GM18507 (cell line): ENCODE results near the gene SVOP.

Source experiments
- DNase-seq: peaks from one replicate; pipeline ENCODE4 v3.0.0; 2011; ENCODE audit warnings: low read depth; ENCODE audit not compliant: insufficient read length; ENCODE audit errors: extremely low spot score
- FAIRE-seq: peaks from 2 replicates; lab custom pipeline; 2011; peaks lifted over from hg19 to GRCh38; lab: Jason Lieb, UNC

SVOP gene

GRCh38 chr12:108982621-108983219 lies 38.1 kb downstream of the SVOP start:
- FAIRE-seq (no peak), DNase-seq (no peak)

GRCh38 chr12:108981835-108982234 lies 39.0 kb downstream of the SVOP start:
- FAIRE-seq (no peak), DNase-seq (no peak)

- FAIRE-seq (no peak), DNase-seq (no peak)
Measured at GRCh38 chr12:108980831-108981618, 39.8 kb downstream of the SVOP start.

DNA sequence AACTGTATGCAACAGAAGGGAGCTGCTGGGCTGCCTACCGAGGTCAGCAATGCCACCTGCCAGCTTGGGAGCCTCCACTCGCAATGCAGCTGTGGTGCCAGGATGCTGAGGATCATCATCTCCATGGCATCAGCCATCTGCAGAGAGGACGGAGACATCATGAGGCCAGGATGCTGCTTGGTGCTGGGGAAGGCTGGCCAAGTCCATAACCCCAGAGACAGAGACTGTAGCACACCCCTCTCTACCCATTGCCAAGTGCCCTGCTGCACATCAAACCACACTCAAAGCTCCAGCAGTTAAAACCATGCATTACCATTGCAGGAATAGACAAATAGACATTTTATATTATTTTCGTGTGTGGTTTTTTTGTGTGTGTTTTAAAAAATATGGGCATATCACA lies 43.5 kb downstream of the SVOP start:
- DNase-seq (no peak), FAIRE-seq (no peak)

DNA sequence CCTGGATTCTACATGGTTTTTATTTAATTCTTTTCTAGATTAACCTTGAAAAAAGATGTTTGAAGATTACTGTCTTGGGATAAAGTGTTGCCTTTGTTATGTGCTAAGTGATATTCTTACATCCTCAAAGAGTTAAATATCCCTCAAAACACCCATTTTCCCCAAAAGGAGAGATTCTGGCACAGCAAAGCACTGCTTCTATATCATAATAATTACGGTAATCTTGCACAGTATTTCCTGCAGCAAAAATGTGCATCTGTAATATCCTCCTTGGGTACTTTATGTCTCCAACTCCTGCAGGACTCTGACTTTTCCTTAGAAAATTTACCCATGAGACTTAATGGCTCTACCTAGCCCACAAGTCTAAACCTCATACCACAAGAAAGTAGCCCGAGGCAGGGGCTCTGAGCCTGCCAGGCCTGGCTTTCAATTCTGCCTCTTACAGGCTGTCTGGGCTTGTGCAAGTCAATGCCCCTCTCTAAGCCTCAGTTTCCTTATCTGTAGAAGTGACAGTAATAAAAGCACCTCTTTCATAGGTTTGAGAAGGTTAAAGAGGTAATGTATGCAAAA lies 45.8 kb downstream of the SVOP start:
- FAIRE-seq (no peak), DNase-seq (no peak)

- FAIRE-seq (no peak), DNase-seq (no peak)
Measured at GRCh38 chr12:108973629-108974152, 47.2 kb downstream of the SVOP start.

DNA sequence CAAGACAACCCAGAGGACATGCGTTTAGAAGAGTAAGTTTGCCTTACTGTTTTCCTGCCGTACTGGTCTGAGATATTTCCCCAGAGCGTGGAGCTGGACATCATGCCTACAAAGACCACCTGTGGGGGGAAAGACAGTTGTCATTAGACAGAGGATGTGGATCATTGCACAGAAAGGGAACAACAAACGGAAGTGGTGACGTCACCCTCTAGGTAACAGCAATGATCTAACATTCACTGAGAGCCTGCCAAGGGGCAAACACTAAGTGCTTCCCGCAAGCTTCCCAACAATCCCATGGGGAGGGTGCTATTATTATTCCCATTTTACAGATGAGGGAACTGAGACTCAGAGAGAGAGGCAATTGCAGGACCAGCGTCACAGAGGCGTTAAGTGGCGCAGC lies 48.5 kb downstream of the SVOP start:
- no peak for DNase-seq

GRCh38 chr12:108969622-108970021 lies 51.2 kb downstream of the SVOP start:
- no peak for DNase-seq
- no peak for FAIRE-seq

More for the DNA sequence above, 48.5 kb downstream of the SVOP start:
- FAIRE-seq, result no peak

DNA sequence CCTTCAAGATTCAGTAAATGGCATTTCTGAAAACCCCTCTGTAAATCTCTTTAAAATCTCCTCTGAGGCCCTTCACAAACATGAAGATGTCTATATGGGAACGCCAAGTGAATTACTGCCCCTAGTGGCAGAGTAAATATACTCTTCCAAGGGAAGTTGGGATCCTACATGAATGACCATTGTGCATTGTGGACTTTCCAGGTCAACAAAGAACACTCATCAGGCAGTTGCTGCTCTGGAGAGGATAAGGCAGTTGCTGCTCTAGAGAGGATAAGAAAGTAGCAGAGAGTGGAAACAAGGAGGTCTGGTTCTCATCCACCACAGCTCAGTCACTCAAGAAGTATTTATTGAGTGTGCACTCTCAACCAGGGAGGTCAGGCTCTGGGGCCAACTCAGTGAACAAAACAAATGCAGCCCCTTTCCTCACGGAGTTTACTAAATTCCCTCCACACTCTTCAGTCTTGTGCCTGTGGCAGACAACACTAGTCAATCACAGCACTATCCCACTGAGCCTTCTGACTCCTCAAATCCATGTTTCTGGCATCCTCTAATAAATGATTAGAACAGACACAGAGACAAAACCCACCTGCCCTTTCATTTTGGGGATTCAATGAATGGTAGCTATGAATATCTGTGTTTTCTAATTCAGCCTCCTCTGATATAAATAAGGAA lies 52.9 kb downstream of the SVOP start:
- no peak for FAIRE-seq
- DNase-seq, result no peak

- DNase-seq (no peak), FAIRE-seq (no peak)
Measured at GRCh38 chr12:108966378-108967151, 54.3 kb downstream of the SVOP start.

GRCh38 chr12:108965886-108966285 lies 55.0 kb downstream of the SVOP start:
- no peak for DNase-seq
- no peak for FAIRE-seq

GRCh38 chr12:108964371-108965352 lies 56.2 kb downstream of the SVOP start:
- FAIRE-seq, result no peak
- DNase-seq, result no peak

DNA sequence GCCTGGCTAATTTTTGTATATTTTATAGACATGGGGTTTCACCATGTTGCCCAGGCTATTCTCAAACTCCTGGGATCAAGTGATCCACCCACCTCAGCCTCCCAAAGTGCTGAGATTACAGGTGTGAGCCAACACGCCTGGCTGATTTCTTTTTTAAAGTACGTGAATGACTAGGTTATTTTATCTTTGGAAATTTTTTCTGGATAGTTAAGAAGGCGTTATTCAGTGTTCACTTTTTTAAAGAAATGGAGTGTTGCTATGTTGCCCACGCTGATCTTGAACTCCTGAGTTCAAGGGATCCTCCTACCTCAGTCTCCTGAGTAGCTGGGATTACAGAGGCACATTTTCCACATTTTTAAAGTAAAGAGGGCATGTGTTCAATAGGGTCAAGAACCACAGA lies 58.6 kb downstream of the SVOP start:
- FAIRE-seq (no peak), DNase-seq (no peak)

- DNase-seq (no peak), FAIRE-seq (no peak)
Measured at GRCh38 chr12:108959748-108960655, 60.9 kb downstream of the SVOP start.

DNA sequence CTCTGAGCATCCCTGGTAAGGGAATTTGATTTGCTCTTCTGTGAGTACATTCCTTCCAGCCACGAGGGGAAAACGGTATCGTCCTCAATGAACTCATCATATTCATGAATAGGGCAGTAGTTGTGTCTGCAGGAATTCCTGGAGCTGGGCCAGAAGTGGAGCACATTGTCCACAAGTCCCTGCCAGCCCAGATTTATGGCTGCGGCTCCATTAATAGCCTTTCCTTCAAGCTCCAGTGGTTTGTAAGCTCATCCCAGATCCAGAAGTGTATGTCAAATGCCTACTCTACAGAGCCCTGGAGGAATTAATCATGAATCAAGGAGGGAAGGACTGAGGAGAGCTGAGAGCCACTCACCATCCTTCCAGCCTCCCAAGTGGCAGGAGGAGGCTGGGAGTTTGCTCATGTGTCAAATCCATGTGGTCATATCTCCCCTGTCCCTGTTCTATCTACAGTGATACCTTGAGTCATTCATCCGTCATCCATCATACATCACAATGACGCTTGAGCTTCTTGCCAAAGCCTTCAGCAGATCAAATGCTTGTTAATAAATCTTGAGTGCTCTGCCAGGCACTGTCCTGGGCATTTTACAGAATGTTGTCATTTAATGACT lies 65.5 kb downstream of the SVOP start:
- no peak for FAIRE-seq

GRCh38 chr12:108950991-108951739 lies 69.7 kb downstream of the SVOP start:
- peak; percentile 59 for FAIRE-seq
- peak; percentile 26 for DNase-seq

More for the DNA sequence above, 65.5 kb downstream of the SVOP start:
- DNase-seq, result no peak
